Stimulated activated memory B cell treated with anti-CD40 and anti-IgM and Interleukin-4, amounts not matched to agents 10 μg/mL and 1 μg/mL and 100 μg/mL, for 72 hours (primary cell): ENCODE data around the gene NCAM2.
A peak's percentile ranks its signal among the peaks of the same experiment; 100 is the strongest.

Experiments
- ATAC-seq: fragments of 150-1000 bp; cut with Tn5 transposase; 2 replicates; pipeline ENCODE4 v1.10.0; 2021
- H3K27ac Mint-ChIP-seq: one replicate; pipeline ENCODE4 v1.8.0; 2022; ENCODE audit warnings: mild to moderate bottlenecking, mixed read lengths
- H3K27me3 Mint-ChIP-seq: one replicate; pipeline ENCODE4 v1.8.0; 2022; ENCODE audit warnings: mixed read lengths
- H3K36me3 Mint-ChIP-seq: one replicate; pipeline ENCODE4 v1.8.0; 2022; ENCODE audit warnings: mixed read lengths
- H3K4me1 Mint-ChIP-seq: one replicate; pipeline ENCODE4 v1.8.0; 2022; ENCODE audit warnings: mixed read lengths
- H3K4me3 Mint-ChIP-seq: one replicate; pipeline ENCODE4 v1.8.0; 2022; ENCODE audit warnings: mild to moderate bottlenecking, moderate library complexity, mixed read lengths
- H3K9me3 Mint-ChIP-seq: one replicate; pipeline ENCODE4 v1.8.0; 2022; ENCODE audit warnings: mixed read lengths

Gene NCAM2

DNA sequence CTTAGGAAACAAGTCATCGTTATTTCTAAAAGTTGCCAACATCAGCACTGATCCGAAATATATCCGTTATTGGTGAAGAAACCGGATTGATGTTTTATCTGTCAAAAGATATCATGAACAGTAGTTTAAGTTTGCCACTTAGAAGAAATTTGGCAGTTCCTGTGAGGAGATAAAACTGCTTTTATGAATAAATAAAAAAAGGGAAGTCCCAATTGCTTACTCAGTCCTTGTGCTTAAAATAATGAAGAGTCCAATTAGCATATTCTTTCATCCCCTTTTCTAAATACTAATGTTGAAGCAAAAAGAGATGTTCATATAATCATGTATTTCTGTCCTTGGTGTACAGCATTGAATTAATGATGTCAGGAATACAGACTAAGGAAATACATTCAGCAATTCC is 164.6 kb downstream of the NCAM2 start:
- H3K27ac Mint-ChIP-seq = no peak overlapping the region
- no peak overlapping the region for H3K4me3 Mint-ChIP-seq
- H3K4me1 Mint-ChIP-seq = peaks cover 5% of the 10 kb centered on the region
- no peaks in the 10 kb centered on the region for H3K27me3 Mint-ChIP-seq
- ATAC-seq = no peak
- H3K36me3 Mint-ChIP-seq = no peaks in the 10 kb centered on the region
- no peaks in the 10 kb centered on the region for H3K9me3 Mint-ChIP-seq

DNA sequence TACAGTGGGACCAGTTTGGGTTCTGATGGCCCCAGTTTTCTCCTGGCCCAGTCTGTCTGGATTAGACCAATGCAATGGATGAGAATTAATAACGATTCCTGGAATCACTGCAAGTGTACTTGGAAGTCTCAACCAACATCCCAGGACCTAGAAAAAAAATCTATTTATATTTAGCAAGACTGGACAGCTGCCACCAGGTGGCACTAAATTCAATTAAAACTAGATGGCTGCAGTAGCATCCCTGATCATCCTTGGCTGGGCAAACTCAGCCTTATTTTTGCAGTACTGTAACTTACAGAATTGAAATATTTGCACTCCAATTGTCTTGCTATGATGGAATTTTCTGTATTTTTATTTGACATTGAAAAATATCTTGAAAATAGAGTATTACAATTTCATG is 165.7 kb downstream of the NCAM2 start:
- Mint-ChIP-seq H3K4me1 (peaks cover 5% of the 10 kb centered on the region), H3K27ac (no peak overlapping the region), H3K36me3 (no peaks in the 10 kb centered on the region), H3K4me3 (no peak overlapping the region), H3K9me3 (no peaks in the 10 kb centered on the region), H3K27me3 (no peaks in the 10 kb centered on the region)
- no peak for ATAC-seq

DNA sequence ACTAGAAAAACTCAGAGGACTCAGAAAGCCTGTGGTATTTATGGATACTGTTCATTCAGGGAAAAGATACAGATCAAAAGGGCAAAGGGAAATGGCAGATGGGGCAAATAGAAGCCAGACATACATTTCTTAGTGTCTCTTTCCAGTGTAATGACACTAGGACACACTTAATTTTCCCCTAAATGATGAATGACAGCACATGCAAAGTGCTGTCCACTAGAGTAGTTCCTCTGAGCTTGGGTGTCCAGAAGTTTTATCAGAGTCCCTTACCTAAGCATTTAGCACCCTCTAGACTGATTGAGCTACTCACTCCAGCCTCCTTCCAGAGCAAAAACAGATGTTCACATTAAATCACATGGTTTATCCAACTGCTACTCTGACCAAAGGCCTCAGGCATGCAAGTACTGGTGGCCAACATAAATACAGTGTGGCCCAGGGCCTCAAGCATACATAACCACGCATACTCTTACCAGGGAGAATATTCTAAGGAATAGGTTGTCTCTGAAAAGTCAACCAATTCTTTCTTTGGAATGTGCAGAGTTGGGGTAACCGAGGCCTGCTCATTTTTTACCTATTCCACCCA is 166.9 kb downstream of the NCAM2 start:
- Mint-ChIP-seq H3K4me3 (no peak overlapping the region), H3K36me3 (no peaks in the 10 kb centered on the region), H3K27me3 (no peaks in the 10 kb centered on the region), H3K4me1 (peaks cover 5% of the 10 kb centered on the region), H3K9me3 (no peaks in the 10 kb centered on the region), H3K27ac (no peak overlapping the region)
- no peak for ATAC-seq

DNA sequence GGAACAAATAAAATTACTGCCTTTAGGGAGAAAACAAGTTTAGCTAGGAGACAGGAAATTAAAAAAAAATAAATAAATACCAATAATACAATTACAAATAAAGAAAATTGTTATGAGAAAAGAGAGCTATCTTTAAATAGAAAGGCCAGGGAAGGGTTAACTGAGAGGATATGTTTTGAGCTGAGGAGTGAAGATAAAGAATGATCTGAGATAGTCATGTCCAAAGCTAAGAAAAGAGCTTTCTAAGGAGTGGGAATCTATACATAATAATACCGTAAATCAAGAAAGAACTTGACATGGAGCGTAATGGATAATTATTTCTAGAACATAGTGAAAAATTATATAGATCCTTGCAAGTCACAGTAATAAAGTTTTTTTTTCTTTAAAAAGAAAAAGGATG is 176.5 kb downstream of the NCAM2 start:
- ATAC-seq = no peak
- no peak overlapping the region for H3K4me3 Mint-ChIP-seq
- no peak overlapping the region for H3K27ac Mint-ChIP-seq
- no peaks in the 10 kb centered on the region for H3K36me3 Mint-ChIP-seq
- H3K9me3 Mint-ChIP-seq = no peaks in the 10 kb centered on the region
- no peaks in the 10 kb centered on the region for H3K27me3 Mint-ChIP-seq
- peaks cover 9% of the 10 kb centered on the region for H3K4me1 Mint-ChIP-seq

DNA sequence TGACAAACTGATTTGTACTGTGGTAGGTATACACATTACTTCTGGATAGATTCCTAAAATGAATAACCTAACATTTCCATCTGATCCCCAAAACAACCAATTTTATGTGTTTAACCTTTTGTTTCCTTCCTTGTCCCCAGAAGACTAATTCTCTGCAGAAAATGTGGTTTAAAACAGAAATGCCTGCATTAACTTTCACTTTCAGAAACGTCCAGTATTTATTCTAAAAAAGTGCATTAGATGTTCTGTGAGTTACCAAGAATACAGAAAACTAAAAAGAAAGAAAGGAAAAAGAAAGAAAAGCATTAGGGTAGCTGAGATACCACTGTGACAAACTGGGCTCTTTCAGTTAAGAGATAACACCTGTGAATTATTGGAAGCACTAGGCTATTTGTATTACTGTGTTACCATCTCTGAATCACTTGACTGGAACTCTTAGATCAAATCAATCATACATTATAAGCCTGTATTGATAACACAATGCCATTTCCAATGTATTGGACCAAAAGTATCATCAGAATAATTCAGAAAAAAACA is 177.7 kb downstream of the NCAM2 start:
- H3K9me3 Mint-ChIP-seq = no peaks in the 10 kb centered on the region
- no peaks in the 10 kb centered on the region for H3K27me3 Mint-ChIP-seq
- no peak for ATAC-seq
- peaks cover 9% of the 10 kb centered on the region for H3K4me1 Mint-ChIP-seq
- H3K27ac Mint-ChIP-seq = no peak overlapping the region
- H3K4me3 Mint-ChIP-seq = no peak overlapping the region
- H3K36me3 Mint-ChIP-seq = no peaks in the 10 kb centered on the region

DNA sequence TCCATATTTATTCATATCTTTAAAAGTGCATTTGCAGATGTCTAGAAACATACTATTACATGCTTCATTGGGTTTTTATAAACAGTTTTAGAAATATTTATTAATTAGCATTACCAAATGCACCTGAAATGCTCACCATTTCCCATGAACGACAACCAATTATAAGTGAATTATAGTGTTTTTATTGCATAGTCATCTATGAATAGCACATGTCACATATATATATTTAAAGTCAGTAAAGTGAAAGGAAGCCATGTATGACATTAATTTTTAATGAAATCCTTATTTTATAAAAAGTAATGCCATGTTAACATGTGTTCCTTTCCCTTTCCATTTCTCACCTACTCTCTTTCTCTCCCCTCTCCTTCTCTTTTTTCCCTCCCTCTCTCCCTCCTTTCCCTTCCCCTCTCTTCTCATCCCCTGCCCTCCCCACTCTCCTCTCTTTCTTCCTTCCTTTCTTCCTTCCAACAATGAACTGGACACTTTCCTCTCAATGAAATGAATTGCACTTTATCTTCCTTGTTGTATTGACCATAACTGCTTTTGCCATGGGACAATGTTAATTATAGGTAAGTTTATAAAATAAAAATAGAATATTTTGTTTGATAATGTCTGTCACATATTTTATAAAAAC is 179.3 kb downstream of the NCAM2 start:
- Mint-ChIP-seq H3K9me3 (no peaks in the 10 kb centered on the region), H3K4me1 (peaks cover 9% of the 10 kb centered on the region), H3K36me3 (no peaks in the 10 kb centered on the region), H3K4me3 (no peak overlapping the region), H3K27ac (no peak overlapping the region), H3K27me3 (no peaks in the 10 kb centered on the region)
- no peak for ATAC-seq

DNA sequence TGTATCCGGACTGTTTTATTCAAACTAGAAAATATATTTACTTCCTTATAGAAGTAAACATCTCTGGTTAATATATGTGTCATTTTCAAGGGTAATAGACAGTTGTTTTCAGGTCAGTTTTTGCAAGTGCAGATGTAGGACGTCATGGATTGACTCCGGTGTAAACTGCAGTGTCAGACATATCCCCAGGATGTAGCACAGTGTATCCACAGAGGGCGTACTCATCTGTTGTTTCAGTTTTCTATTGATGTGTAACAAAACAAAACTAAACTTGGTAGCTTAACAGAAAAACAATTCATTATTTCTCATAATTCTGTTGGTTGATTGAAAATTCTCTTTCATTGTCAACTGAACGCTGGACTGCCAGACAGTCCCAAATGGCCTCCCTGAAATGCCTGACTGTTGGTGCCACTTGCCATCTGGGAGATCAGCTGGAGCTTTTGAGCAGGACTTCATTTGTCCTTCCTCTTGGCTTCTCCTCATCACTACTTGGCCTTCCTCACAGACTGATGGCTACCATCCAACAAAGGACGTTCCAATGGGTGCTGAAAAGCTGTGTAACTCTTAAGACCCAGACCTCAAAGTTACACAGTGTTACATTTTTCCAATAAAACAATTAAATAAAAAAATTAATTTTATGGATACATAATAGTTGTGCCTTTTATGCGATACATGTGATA is 181.6 kb downstream of the NCAM2 start:
- Mint-ChIP-seq H3K4me1 (peaks cover 9% of the 10 kb centered on the region), H3K36me3 (no peaks in the 10 kb centered on the region), H3K27me3 (no peaks in the 10 kb centered on the region), H3K4me3 (no peak overlapping the region), H3K9me3 (no peaks in the 10 kb centered on the region), H3K27ac (no peak overlapping the region)
- no peak for ATAC-seq

DNA sequence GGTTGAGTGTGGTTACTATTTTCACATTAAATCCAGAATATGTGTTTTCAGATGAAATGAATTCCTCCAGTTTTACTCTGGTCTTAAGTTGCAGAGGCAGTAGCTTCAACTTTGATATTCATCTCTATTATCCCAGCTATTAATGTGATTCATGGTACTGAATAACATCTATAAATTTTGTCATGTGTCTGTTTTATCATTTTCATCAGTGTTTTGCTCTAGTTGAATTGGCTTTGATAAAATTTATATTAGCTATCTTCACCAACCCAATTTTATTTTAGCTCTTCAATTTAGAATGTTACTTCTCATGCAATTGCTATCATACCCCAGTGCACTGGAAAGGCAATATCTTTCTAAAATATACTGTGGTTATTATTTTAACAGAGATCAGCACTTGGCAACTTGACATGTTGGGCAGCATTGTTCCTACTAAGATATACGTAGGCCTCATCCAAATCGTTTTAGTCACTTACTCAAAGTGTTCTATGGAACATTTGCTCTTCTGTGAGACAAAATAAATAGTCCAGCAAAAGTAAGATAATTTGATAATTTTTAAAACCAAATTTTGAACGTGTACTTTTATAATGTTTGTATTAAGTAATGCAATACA is 184.3 kb downstream of the NCAM2 start:
- Mint-ChIP-seq H3K4me3 (no peak overlapping the region), H3K4me1 (no peaks in the 10 kb centered on the region), H3K36me3 (no peaks in the 10 kb centered on the region), H3K9me3 (no peaks in the 10 kb centered on the region), H3K27me3 (no peaks in the 10 kb centered on the region), H3K27ac (no peak overlapping the region)
- no peak for ATAC-seq

DNA sequence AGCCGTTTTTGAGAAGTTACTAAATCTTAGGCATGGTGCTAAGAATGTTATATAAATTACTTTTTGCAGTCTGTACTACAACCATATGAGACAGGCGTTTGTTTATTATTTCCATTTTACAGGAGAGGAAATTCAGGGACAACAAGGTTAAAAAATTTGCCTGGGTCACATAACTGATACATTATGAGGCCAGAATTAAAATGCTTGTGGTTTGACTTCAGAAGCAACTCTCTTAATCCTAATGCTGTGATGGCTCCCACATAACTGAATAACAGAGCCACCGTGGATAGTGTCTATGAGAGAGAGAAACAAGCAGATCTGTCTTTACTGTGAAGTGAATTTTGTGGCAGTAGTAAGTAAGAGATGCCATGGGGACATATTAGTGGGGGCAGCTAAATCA is 184.9 kb downstream of the NCAM2 start:
- Mint-ChIP-seq H3K4me3 (no peak overlapping the region), H3K4me1 (no peaks in the 10 kb centered on the region), H3K36me3 (no peaks in the 10 kb centered on the region), H3K9me3 (no peaks in the 10 kb centered on the region), H3K27me3 (no peaks in the 10 kb centered on the region), H3K27ac (no peak overlapping the region)
- ATAC-seq = no peak

DNA sequence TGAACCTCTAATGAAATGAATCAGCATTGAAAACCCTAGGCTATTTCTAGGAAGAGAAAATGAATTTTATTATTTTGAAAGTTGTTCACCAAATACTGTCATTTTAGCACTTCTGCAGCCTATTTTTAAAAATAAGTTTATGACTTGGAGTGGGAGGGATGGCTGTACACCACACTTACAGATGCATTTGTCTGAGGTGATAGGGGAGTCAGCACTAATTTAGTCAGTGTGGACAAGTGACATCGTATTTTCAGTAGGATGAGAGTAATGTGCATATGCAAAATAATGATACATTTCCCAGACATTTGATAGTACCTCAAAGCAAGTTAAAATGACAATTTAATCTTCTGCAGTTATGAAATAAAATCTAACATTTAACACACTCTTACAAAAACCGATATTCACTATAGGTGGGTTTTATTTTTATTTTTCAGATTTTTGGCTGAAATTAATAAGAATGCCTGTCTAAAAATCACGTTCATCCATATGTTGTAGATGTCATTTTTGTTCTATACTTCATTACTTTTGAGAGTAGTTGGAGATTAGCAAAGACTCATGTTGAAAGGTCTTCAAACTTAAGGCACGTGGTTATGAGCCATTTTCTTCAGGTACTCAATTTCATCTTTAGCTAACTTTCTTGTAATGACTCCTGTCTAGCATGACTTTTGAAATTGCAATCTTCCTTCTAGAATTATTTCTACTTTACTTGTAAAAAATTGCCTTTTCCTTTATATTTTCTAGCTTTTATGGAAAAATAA is 186.7 kb downstream of the NCAM2 start:
- Mint-ChIP-seq H3K9me3 (no peaks in the 10 kb centered on the region), H3K4me1 (no peaks in the 10 kb centered on the region), H3K36me3 (no peaks in the 10 kb centered on the region), H3K27ac (no peak overlapping the region), H3K4me3 (no peak overlapping the region), H3K27me3 (no peaks in the 10 kb centered on the region)
- no peak for ATAC-seq

DNA sequence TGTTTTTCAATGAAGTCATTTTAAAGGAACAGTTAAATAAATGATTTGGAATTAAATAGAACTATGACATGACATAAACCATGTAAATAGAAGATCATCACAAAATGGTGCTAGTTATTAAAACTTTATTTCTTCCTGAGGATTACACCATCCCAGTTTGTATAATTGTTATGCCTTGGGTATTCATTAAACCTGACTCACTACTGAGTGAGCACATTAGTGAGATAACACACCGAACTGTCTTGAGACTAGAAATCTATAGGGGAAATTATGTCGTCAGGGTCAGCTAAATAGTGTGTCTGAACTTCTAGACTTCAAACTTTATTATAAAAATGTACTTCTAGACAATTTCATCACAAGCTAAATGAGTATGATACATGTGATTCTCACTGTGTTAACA is 189.4 kb downstream of the NCAM2 start:
- Mint-ChIP-seq H3K36me3 (no peaks in the 10 kb centered on the region), H3K4me3 (no peak overlapping the region), H3K9me3 (no peaks in the 10 kb centered on the region), H3K4me1 (no peaks in the 10 kb centered on the region), H3K27me3 (no peaks in the 10 kb centered on the region), H3K27ac (no peak overlapping the region)
- ATAC-seq = no peak

DNA sequence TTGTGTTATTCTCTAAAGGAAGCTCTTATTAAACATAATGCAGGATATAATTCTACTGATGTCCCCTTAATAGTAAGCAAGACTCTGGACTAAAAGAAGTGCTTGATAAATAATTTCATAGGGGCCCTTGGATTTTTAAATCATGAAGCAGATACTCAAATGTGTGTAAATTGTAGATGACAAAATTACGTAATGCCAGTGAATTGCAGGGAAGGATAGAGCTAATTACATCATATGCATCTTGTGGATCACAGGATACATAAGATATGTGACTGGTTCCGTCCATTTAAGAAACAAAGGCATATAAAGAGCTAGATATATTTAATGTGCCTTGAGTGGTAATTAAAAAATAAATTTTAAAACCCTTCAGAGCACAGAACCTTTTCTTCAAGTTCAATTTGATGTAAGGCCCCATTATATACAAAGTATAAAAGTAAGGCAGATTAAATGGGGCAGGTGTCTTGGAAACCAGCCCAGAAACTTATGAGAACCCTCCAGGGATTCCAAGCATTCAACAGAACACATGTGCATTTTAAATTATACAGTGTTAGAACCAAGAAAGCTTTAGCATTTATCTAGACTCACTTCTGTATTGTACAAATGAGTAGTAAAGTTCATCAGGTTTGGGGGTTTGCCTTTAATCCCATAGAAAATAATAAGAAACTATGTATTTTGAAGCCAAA is 190.4 kb downstream of the NCAM2 start:
- Mint-ChIP-seq H3K36me3 (no peaks in the 10 kb centered on the region), H3K27ac (no peak overlapping the region), H3K9me3 (no peaks in the 10 kb centered on the region), H3K27me3 (no peaks in the 10 kb centered on the region), H3K4me1 (no peaks in the 10 kb centered on the region), H3K4me3 (no peak overlapping the region)
- no peak for ATAC-seq

DNA sequence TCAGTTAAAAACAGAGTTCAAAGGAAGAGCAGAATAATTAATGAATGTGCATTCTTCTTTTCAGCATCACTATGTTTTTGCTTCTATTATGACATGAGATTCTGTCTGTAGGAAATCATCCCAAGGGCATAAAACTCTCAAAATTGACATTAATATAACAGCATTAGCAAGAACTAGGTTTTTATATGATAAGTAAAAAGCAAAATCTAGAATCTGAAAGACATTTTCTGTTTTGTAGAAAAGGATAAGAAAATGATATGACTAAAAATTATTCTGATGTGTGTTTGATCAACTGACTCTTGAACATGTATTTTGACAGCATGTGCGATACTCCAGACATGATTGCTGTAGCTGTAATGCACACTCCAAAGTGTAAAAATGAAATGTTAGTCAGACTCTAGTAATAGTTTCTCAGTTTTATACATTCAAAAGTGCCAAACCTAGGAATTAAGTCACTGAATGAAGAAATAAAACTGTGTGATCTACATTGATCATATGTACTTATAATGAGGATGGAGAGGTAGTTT is 197.3 kb downstream of the NCAM2 start:
- Mint-ChIP-seq H3K9me3 (no peaks in the 10 kb centered on the region), H3K4me1 (no peaks in the 10 kb centered on the region), H3K27ac (no peak overlapping the region), H3K36me3 (no peaks in the 10 kb centered on the region), H3K4me3 (no peak overlapping the region), H3K27me3 (no peaks in the 10 kb centered on the region)
- no peak for ATAC-seq

DNA sequence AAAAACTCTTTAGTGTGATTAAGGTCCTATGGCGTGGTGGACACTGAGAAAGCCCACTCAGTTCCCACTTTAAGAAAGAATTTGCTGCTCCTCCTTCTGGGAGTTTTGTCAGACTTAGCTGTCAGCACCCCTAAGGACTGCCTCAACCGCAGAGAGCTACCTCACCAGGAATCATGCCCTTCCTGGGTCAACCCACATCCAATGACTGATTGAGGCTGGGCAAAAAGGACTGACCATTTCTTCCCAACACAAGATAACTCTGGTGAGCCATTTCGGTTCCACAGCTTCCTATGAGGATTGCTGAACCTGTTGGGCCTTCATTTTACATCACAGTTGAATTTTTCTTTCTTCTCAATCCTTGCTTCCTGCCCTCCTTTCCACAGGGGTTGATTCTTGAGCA is 197.9 kb downstream of the NCAM2 start:
- H3K4me3 Mint-ChIP-seq = no peak overlapping the region
- ATAC-seq = peak; percentile 34
- no peaks in the 10 kb centered on the region for H3K4me1 Mint-ChIP-seq
- H3K27me3 Mint-ChIP-seq = no peaks in the 10 kb centered on the region
- no peaks in the 10 kb centered on the region for H3K9me3 Mint-ChIP-seq
- H3K36me3 Mint-ChIP-seq = no peaks in the 10 kb centered on the region
- no peak overlapping the region for H3K27ac Mint-ChIP-seq
